ENCODE measurements around the gene CASP8. TPM values are rescaled to one million over a fixed set of nuclear protein-coding genes. Genes with fewer than 3 reads are reported as not detected.

Gene CASP8
- total and polyA plus RNA-seq, 9 of the 15 experiments (the other 6 are each of a cell fraction or from before 2014, with no cell fraction given), result 10.2 to 31.4 (median 19.4) TPM

- no peak for TF ChIP-seq KLF6 (CRISPR knock-in tag; IDR thresholded peaks at IDR 0.05; ENCODE audit: borderline replicate concordance)
- no peak for TF ChIP-seq STAG1 (CRISPR knock-in tag; IDR thresholded peaks at IDR 0.05; ENCODE audit: borderline replicate concordance)
- TF ChIP-seq TARDBP (IDR thresholded peaks at IDR 0.05), result no peak
These were observed 62.4 kb downstream of the CASP8 start (continued) for GRCh38 chr2:201322772-201323171.

DNA sequence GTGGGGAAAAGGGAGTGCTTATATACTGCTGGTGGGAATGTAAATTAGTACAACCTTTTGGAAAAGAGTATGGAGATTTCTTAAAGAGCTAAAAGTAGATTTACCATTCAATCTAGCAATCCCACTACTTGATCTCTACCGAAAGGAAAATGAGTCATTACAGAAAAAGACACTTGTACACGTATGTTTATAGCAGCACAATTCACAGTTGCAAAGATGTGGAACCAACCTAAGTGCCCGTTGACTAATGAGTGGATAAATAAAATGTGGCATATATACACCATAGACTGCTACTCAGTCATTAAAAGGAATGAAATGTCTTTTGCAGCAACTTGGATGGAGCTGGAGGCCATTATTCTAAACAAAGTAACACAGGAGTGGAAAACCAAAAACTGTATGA, 67.3 kb downstream of the CASP8 start:
- BruUV-seq (replicated peaks), result no TSS peak
- Histone ChIP-seq H3K9ac (ENCODE audit: insufficient read depth in 1 of 2, low read depth in 2 of 2, low read length in 2 of 2) (no peak overlapping the region), H3K36me3 (ENCODE audit: control insufficient read depth, insufficient read depth, low read length) (no peaks in the 10 kb centered on the region), H3K9me1 (ENCODE audit: control insufficient read depth, insufficient read depth, low read length) (no peaks in the 10 kb centered on the region), H3K4me3 (no peak overlapping the region), H3K79me2 (ENCODE audit: control insufficient read depth, insufficient read depth, low read length) (no peaks in the 10 kb centered on the region), H3K4me1 (replicated peaks in 1 of 2; ENCODE audit: control insufficient read depth in 2 of 2, insufficient read depth in 2 of 2, low read length in 2 of 2) (no peaks in the 10 kb centered on the region), H4K20me1 (replicated peaks; ENCODE audit: control insufficient read depth, insufficient read depth, low read length) (no peaks in the 10 kb centered on the region), H3K27me3 (ENCODE audit: control insufficient read depth in 2 of 2, insufficient read depth in 2 of 2, low read length in 2 of 2) (no peaks in the 10 kb centered on the region), H3K4me2 (ENCODE audit: insufficient read depth, low read length) (no peak overlapping the region), H3K9me3 (replicated peaks; ENCODE audit: control insufficient read depth, insufficient read depth, low read depth, low read length) (no peaks in the 10 kb centered on the region), H3K27ac (ENCODE audit: extremely low read depth, low read depth, low read length) (no peak overlapping the region), H2AFZ (ENCODE audit: low read depth, low read length) (no peak overlapping the region)
- 6% methylated on average over 3 of the region's 3 CpGs for WGBS (ENCODE audit: insufficient coverage, low coverage, missing lambda C conversion rate)
- CTCF ChIA-PET (ENCODE audit: low intra/inter-chr PET ratio), result no interaction called here
- no peak for DNase-seq (ENCODE audit: extremely low read depth in 1 of 4, low spot score in 3 of 4)
- no peak for ATAC-seq
- POLR2A ChIA-PET, result no interaction called here
- no peak for TF ChIP-seq DMBX1 (CRISPR knock-in tag; IDR thresholded peaks at IDR 0.05; ENCODE audit: borderline replicate concordance)
- TF ChIP-seq KHSRP (IDR thresholded peaks at IDR 0.05), result no peak
- no peak for TF ChIP-seq BRCA1 (IDR thresholded peaks at IDR 0.05)
- TF ChIP-seq BRCA1 (CRISPR knock-in tag; IDR thresholded peaks at IDR 0.05), result no peak
- TF ChIP-seq BACH1 (tag; IDR thresholded peaks at IDR 0.05), result no peak
- TF ChIP-seq ZNF41 (CRISPR knock-in tag; conservative IDR thresholded peaks at IDR 0.05), result no peak
- no peak for TF ChIP-seq CBX3 (IDR thresholded peaks at IDR 0.05; ENCODE audit: borderline replicate concordance in 1 of 2, low read length in 2 of 2)
- in situ Hi-C loops (cut with MboI) (no loop called here), intact Hi-C loops (cut with micrococcal nuclease) (no loop called here)
- FAIRE-seq, result no peak
